SK-N-SH (cell line): Measurements from ENCODE around the gene RBM18.

Source experiments
- EP300 ChIP-seq, 2 experiments: IDR thresholded peaks; 2 replicates each; pipeline versions ENCODE4 v1.4.0 to v1.6.1; 2012; ENCODE audit warnings: borderline replicate concordance in 1 of 2, low read depth in 1 of 2, low read length in 1 of 2
- FOXM1 ChIP-seq: IDR thresholded peaks from 2 replicates; pipeline ENCODE4 v1.4.0; 2012; ENCODE audit warnings: low read depth, mild to moderate bottlenecking
- GATA2 ChIP-seq: sonication (generic); formaldehyde crosslinking; IDR thresholded peaks from 2 replicates; pipeline ENCODE4 v1.5.0; 2020; ENCODE audit warnings: mild to moderate bottlenecking, missing genetic modification reagents
- POLR2AphosphoS5 ChIP-seq: IDR thresholded peaks from 2 replicates; pipeline ENCODE4 v1.6.1; 2012; ENCODE audit warnings: low read depth, low read length
- RAD21 ChIP-seq: IDR thresholded peaks from 2 replicates; pipeline ENCODE4 v1.6.1; 2012; ENCODE audit warnings: mild to moderate bottlenecking, low read length
- RCOR1 ChIP-seq: fragments of 150-350 bp; IDR thresholded peaks from 2 replicates; pipeline ENCODE4 v1.6.1; 2017; ENCODE audit warnings: antibody characterized with exemption, low read length
- REST ChIP-seq: IDR thresholded peaks from 2 replicates; pipeline ENCODE4 v1.6.1; 2012; ENCODE audit warnings: mild to moderate bottlenecking, low read depth, low read length, moderate library complexity
- RXRA ChIP-seq: IDR thresholded peaks from 2 replicates; pipeline ENCODE4 v1.4.0; 2012; ENCODE audit warnings: low read depth, mild to moderate bottlenecking, borderline replicate concordance
- ZBTB33 ChIP-seq: IDR thresholded peaks from 2 replicates; pipeline ENCODE4 v1.4.0; 2012; ENCODE audit warnings: low read depth, borderline replicate concordance

GRCh38 chr9:122302237-122303093 lies 37.8 kb upstream of the RBM18 start:
- TF ChIP-seq RCOR1 (no peak), REST (no peak), ZBTB33 (no peak), RXRA (no peak), RAD21 (no peak), GATA2 (CRISPR knock-in tag) (no peak), EP300 (IDR thresholded peaks at IDR 0.05; ENCODE audit: borderline replicate concordance in 1 of 2, low read depth in 1 of 2, low read length in 1 of 2) (no peak), FOXM1 (no peak), POLR2AphosphoS5 (no peak)
